SK-N-SH treated with all-trans-retinoic acid at 6 μM for 48 hours (cell line): Measurements from ENCODE around the gene NME3.

Source experiments
- ATAC-seq: fragments of 200-7000 bp; cut with Tn5 transposase; 3 replicates; pipeline ENCODE4 v1.9.1; 2020; ENCODE audit warnings: mild to moderate bottlenecking, moderate library complexity
- ARNTL ChIP-seq: fragments of 450-650 bp; formaldehyde crosslinking; IDR thresholded peaks from 2 replicates; pipeline ENCODE4 v1.5.0; 2020; ENCODE audit warnings: low read depth, mild to moderate bottlenecking, moderate library complexity, borderline replicate concordance
- CSDC2 ChIP-seq: fragments of 250-450 bp; sonication (Bioruptor Pico); IDR thresholded peaks from 2 replicates; pipeline ENCODE4 v1.5.0; 2020; ENCODE audit warnings: mild to moderate bottlenecking, moderate library complexity
- CSRNP3 ChIP-seq: fragments of 250-450 bp; sonication (Bioruptor Pico); IDR thresholded peaks from 2 replicates; pipeline ENCODE4 v1.5.1; 2021; ENCODE audit warnings: mild to moderate bottlenecking, moderate library complexity
- GLIS3 ChIP-seq: fragments of 250-450 bp; sonication (Bioruptor Pico); IDR thresholded peaks from 2 replicates; pipeline ENCODE4 v1.5.0; 2020; ENCODE audit warnings: mild to moderate bottlenecking, moderate library complexity
- ISL1 ChIP-seq: fragments of 250-450 bp; sonication (Bioruptor Pico); IDR thresholded peaks from 2 replicates; pipeline ENCODE4 v2.1.2; 2022; ENCODE audit warnings: mild to moderate bottlenecking, moderate library complexity
- OSR1 ChIP-seq: fragments of 250-450 bp; sonication (Bioruptor Pico); IDR thresholded peaks from 2 replicates; pipeline ENCODE4 v1.8.0; 2022; ENCODE audit warnings: moderate library complexity, mild to moderate bottlenecking, inconsistent platforms
- PATZ1 ChIP-seq: fragments of 250-450 bp; sonication (Bioruptor Pico); IDR thresholded peaks from 2 replicates; pipeline ENCODE4 v1.8.0; 2020; ENCODE audit warnings: mild to moderate bottlenecking, moderate library complexity, borderline replicate concordance
- POU6F1 ChIP-seq: fragments of 250-450 bp; sonication (Bioruptor Pico); IDR thresholded peaks from 2 replicates; pipeline ENCODE4 v1.8.0; 2021; ENCODE audit warnings: low read depth, mild to moderate bottlenecking, moderate library complexity, borderline replicate concordance
- PPARA ChIP-seq: fragments of 250-450 bp; sonication (Bioruptor Pico); IDR thresholded peaks from 2 replicates; pipeline ENCODE4 v1.5.0; 2020; ENCODE audit warnings: mild to moderate bottlenecking, borderline replicate concordance
- RARB ChIP-seq: fragments of 250-450 bp; sonication (Bioruptor Pico); IDR thresholded peaks from 2 replicates; pipeline ENCODE4 v1.8.0; 2021; ENCODE audit warnings: mild to moderate bottlenecking, moderate library complexity
- TCF4 ChIP-seq: fragments of 250-450 bp; sonication (Bioruptor Pico); IDR thresholded peaks from 2 replicates; pipeline ENCODE4 v1.8.0; 2021; ENCODE audit warnings: mild to moderate bottlenecking, moderate library complexity, borderline replicate concordance
- ZC3H10 ChIP-seq: fragments of 250-450 bp; sonication (Bioruptor Pico); IDR thresholded peaks from 2 replicates; pipeline ENCODE4 v1.5.1; 2021; ENCODE audit warnings: mild to moderate bottlenecking, moderate library complexity
- ZFP30 ChIP-seq: fragments of 450-650 bp; formaldehyde crosslinking; IDR thresholded peaks from 2 replicates; pipeline ENCODE4 v1.5.0; 2022; ENCODE audit warnings: mild to moderate bottlenecking, moderate library complexity
- ZNF565 ChIP-seq: fragments of 450-650 bp; formaldehyde crosslinking; conservative IDR thresholded peaks from 2 replicates; pipeline ENCODE4 v1.5.0; 2020; ENCODE audit warnings: low read depth, mild to moderate bottlenecking, moderate library complexity

The NME3 gene

DNA sequence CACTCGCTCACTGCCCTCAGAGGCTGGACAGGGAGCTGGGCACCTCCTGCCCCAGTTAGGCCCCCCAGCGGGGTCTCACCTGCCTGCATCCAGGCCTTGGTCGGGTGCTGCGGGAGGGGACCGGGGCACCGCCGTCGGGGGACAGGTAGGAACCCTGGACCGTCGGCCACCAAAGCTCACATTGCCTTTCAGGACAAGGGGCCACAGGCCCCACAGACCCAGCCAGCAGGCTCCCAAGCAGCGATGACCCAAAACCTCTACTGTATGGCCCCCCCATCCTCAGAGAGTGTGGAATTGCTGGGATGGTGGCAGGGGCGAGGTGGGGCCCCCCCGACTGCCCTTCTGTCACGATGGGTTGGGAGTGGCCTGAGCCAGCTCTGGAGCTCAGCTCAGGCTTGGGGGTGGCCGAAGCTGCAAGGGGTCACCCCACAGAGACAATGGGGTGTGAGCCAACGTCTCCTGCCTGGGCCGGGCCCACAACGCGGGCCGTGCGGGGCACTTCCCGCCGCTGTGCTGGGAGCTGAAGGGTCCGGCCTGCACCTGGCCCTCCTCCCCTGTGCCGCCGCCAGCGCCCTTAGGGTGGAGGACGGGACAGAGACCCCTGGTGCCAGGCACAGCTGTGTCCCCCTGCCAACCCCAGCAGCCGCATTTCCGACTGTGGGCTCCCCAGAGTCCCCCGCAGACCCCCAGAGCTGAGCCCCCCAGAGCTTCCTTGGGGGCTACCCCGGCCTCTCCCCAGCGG, 21.7 kb upstream of the NME3 start:
- ATAC-seq = no peak
- TF ChIP-seq ARNTL (no peak), TCF4 (CRISPR knock-in tag) (no peak), ZC3H10 (no peak), PATZ1 (CRISPR knock-in tag) (no peak), GLIS3 (CRISPR knock-in tag) (no peak), ZFP30 (no peak)

- TF ChIP-seq ZNF565 (CRISPR knock-in tag) (no peak), CSDC2 (CRISPR knock-in tag) (no peak), POU6F1 (no peak), PATZ1 (CRISPR knock-in tag) (no peak), TCF4 (CRISPR knock-in tag) (no peak), ZC3H10 (no peak)
Measured at GRCh38 chr16:1791943-1792812, 20.8 kb upstream of the NME3 start.

GRCh38 chr16:1791256-1791942, 20.1 kb upstream of the NME3 start:
- ATAC-seq = no peak
- no peak for TF ChIP-seq TCF4 (CRISPR knock-in tag)
- no peak for TF ChIP-seq ISL1 (CRISPR knock-in tag)
- no peak for TF ChIP-seq PPARA (CRISPR knock-in tag)
- no peak for TF ChIP-seq CSRNP3 (CRISPR knock-in tag)
- no peak for TF ChIP-seq RARB (CRISPR knock-in tag)
- no peak for TF ChIP-seq OSR1
- TF ChIP-seq PATZ1 (CRISPR knock-in tag) = no peak
- no peak for TF ChIP-seq ZNF565 (CRISPR knock-in tag)
- no peak for TF ChIP-seq ZC3H10

More at GRCh38 chr16:1791943-1792812, 20.8 kb upstream of the NME3 start:
- no peak; the same call in 2 of the 3 replicates for ATAC-seq

GRCh38 chr16:1790611-1791255, 19.4 kb upstream of the NME3 start:
- TF ChIP-seq ZFP30 (no peak), RARB (CRISPR knock-in tag) (no peak), ZC3H10 (no peak), OSR1 (no peak), CSRNP3 (CRISPR knock-in tag) (no peak), POU6F1 (no peak)
- no peak for ATAC-seq
